OCI-LY1 (cell line): Measurements from ENCODE around the gene HEG1.

Experiments
- CTCF ChIP-seq: fragments of 200-600 bp; sonication (generic), shearing (Covaris generic); IDR thresholded peaks from 2 replicates; pipeline ENCODE4 v1.5.1; 2017; ENCODE audit warnings: mild to moderate bottlenecking, antibody characterized with exemption, low read length, moderate library complexity, mixed read lengths
- EZH2 ChIP-seq: fragments of 200-600 bp; sonication (generic), shearing (Covaris generic); IDR thresholded peaks from 2 replicates; pipeline ENCODE4 v1.8.0; 2017; ENCODE audit warnings: borderline replicate concordance, mixed run types, mild to moderate bottlenecking, antibody characterized with exemption, low read length, moderate library complexity, mixed read lengths

- no peak for TF ChIP-seq CTCF
- TF ChIP-seq EZH2 = no peak
Observed at GRCh38 chr3:125069968-125070745, 14.4 kb upstream of the HEG1 start.
